Activated T-helper 2 cell treated with anti-CD3 and anti-CD28 coated beads, Interferon-gamma antibody, Interleukin-2, Interleukin-4, amounts not matched to agents 10 μg/mL and 5 μg/mL and 100 μg/mL, durations not matched to agents 14 hours and 24 hours and 36 hours (primary cell): ENCODE results near the gene OR51E2. TPM values are rescaled to one million over a fixed set of nuclear protein-coding genes. Genes with fewer than 3 reads are reported as not detected.
"Not testable (repeated sequence)": the region's sequence is repeated elsewhere in the genome, so short reads cannot be mapped to it uniquely, and the experiment has no call there.

Experiments
- DNase-seq: peaks from one replicate; pipeline ENCODE4 v3.0.0; 2021; ENCODE audit warnings: low spot score
- H3K27ac Mint-ChIP-seq: one replicate; pipeline ENCODE4 v1.8.0; 2021; ENCODE audit warnings: mixed read lengths
- H3K27me3 Mint-ChIP-seq: one replicate; pipeline ENCODE4 v1.8.0; 2021; ENCODE audit warnings: low read depth, mixed read lengths
- H3K36me3 Mint-ChIP-seq: one replicate; pipeline ENCODE4 v1.8.0; 2021; ENCODE audit warnings: low read depth, mixed read lengths
- H3K4me1 Mint-ChIP-seq: one replicate; pipeline ENCODE4 v1.8.0; 2021; ENCODE audit warnings: low read depth, mixed read lengths
- H3K4me3 Mint-ChIP-seq: one replicate; pipeline ENCODE4 v1.8.0; 2021; ENCODE audit warnings: low read depth, mild to moderate bottlenecking, moderate library complexity, mixed read lengths
- H3K9me3 Mint-ChIP-seq: one replicate; pipeline ENCODE4 v1.8.0; 2021; ENCODE audit warnings: mixed read lengths
- intact Hi-C: fragments of 100-400 bp; cut with micrococcal nuclease; formaldehyde crosslinking; loops from one replicate; pipeline ENCODE4 v1.15.1; 2023
- total RNA-seq: library from RNA; stranded (reverse); gene quantifications from 2 replicates; pipeline ENCODE4 v1.2.3, GENCODE V29; 2022

OR51E2 gene, protein sequence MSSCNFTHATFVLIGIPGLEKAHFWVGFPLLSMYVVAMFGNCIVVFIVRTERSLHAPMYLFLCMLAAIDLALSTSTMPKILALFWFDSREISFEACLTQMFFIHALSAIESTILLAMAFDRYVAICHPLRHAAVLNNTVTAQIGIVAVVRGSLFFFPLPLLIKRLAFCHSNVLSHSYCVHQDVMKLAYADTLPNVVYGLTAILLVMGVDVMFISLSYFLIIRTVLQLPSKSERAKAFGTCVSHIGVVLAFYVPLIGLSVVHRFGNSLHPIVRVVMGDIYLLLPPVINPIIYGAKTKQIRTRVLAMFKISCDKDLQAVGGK
- total RNA-seq, result not detected in 2 replicates

DNA sequence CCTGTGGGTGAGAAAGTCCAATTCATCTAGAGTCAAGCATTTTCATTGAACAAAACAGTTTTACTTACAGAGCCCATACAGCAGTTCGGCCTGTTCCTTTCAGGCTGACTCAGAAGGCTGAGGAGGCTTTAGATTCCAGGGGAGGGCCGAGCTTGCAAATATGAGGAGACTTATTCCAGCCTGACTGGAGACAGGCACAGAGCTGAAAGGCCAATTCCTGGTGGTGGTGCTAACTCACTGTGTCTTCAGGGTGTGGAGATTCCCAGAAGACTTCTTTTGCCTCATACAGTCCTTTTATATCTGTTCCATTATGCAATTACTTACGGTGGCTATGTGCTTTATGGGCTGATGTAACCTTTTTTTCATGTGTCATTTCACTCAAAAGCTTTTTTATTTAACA is at the start of gene OR51E2:
TSS of gene OR51E2 (minus strand) at position 269 of the 400 bp plus-strand sequence. CDS start 15,142 bp downstream, outside the sequence.
- Mint-ChIP-seq H3K27ac (no peak within 1 kb of the TSS), H3K4me1 (peaks cover 10% of the 10 kb centered on the region), H3K9me3 (no peaks in the 10 kb centered on the region), H3K27me3 (peaks cover 4% of the 10 kb centered on the region), H3K4me3 (no peak within 1 kb of the TSS), H3K36me3 (no peaks in the 10 kb centered on the region)
- DNase-seq, result no peak
- intact Hi-C loops, result no loop called here

DNA sequence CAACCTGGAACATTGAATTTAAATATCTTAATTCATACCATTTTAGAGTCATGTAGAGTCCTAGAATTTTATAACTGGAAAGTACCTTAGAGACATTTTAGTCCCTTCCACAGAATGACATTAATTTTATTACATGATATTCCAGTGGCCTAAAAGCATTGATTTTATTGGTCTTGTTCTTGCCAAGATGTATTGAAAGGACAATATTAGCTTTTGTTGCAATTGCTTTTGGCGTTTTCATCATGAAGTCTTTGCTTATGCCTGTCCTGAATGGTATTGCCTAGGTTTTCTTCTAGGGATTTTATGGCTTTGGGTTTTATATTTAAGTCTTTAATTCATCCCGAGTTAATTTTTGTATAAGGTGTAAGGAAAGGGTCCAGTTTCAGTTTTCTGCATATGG is 43.1 kb upstream of the OR51E2 start:
- H3K9me3 Mint-ChIP-seq, result no peaks in the 10 kb centered on the region

DNA sequence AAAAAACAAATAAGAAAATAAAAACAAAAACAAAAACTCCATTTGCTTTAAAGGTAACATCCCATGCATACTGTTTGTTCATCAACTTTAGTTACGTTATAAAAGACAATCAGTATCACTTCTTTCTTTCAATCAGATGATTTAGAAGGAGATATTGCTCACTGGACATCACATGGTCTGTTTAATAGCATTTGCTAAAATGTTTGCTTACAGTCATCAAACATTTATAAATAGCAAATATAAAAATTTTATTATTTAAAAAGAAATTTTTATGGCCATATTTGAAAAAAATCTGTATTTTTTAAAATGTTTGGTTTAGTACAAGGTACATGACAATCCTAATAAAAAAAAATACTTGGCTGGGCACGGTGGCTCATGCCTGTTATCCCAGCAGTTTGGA is 29.5 kb upstream of the OR51E2 start:
- H3K4me1 Mint-ChIP-seq, result no peaks in the 10 kb centered on the region
- DNase-seq, result no peak
- no peaks in the 10 kb centered on the region for H3K27me3 Mint-ChIP-seq
- H3K36me3 Mint-ChIP-seq, result no peaks in the 10 kb centered on the region
- H3K4me3 Mint-ChIP-seq, result no peak overlapping the region
- no peak overlapping the region for H3K27ac Mint-ChIP-seq
- no peaks in the 10 kb centered on the region for H3K9me3 Mint-ChIP-seq
- intact Hi-C loops, result no loop called here

More for the DNA sequence above, 43.1 kb upstream of the OR51E2 start:
- Mint-ChIP-seq H3K27ac (no peak overlapping the region), H3K36me3 (no peaks in the 10 kb centered on the region), H3K4me1 (no peaks in the 10 kb centered on the region), H3K27me3 (no peaks in the 10 kb centered on the region), H3K4me3 (no peak overlapping the region)
- intact Hi-C loops, result no loop called here
- no peak for DNase-seq

DNA sequence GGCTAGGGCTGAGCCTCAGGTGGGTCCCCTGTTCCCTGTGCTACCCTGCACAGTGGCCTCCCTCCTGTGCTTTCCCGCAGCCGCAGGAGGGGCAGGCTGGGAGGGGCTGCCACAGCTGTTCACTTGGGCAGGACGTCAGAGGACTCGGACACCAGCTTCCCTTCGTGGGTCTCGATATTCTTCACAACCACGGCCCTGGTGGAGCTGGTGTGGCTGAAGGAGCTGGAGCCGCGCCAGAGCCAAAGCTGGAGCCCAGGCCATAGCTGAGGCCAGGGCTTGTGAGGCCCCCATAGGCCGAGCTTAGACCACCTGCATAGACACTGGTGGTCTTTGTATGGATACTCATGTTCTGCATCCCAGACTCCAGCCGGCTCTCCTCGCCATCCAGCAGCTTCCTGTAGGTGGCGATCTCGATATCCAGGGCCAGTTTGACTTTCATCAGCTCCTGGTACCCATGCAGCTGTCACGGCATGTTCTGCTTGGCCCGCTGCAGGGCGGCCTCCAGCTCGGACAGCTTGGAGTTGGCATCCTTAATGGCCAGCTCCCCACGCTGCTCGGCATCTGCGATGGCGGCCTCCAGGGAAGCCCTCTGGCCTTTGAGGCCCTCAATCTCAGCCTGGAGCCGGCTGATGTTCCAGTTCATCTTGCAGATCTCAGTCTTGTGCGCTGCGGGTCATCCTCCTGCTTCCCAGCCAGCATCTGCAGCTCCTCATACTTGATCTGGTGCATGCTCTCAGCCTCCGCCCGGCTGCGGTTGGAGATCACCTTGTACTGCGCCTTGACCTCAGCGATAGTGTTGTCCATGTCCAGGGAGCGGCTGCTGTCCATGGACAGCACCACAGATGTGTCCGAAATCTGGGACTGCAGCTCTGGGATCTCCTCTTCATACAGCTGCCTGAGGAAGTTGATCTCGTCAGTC is 25.2 kb upstream of the OR51E2 start:
- intact Hi-C loops, H3K27ac Mint-ChIP-seq: not testable (repeated sequence)

DNA sequence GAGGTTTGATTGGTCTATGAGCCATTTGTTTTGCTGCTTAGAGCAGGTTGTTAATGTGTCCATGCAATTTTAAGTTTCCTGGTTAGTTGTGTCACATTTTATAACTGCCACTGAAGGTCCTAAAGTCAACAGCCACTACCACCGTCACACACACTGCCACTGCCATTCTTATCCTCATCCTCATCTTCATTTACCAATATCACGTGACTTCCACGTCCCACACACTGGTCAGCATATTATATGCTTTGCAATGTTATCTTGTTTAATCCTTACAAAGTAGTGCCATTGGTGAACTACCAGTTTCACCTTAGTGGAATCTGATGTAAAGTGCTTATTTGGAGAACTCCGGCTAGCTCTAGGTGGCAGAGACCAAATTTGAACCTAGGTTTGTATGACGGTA is 16.6 kb upstream of the OR51E2 start:
- no peaks in the 10 kb centered on the region for H3K4me1 Mint-ChIP-seq
- intact Hi-C loops, result no loop called here
- no peak for DNase-seq

More for the DNA sequence above, 25.2 kb upstream of the OR51E2 start:
- H3K9me3 Mint-ChIP-seq, H3K4me3 Mint-ChIP-seq, H3K27me3 Mint-ChIP-seq, H3K4me1 Mint-ChIP-seq, DNase-seq, H3K36me3 Mint-ChIP-seq: not testable (repeated sequence)

DNA sequence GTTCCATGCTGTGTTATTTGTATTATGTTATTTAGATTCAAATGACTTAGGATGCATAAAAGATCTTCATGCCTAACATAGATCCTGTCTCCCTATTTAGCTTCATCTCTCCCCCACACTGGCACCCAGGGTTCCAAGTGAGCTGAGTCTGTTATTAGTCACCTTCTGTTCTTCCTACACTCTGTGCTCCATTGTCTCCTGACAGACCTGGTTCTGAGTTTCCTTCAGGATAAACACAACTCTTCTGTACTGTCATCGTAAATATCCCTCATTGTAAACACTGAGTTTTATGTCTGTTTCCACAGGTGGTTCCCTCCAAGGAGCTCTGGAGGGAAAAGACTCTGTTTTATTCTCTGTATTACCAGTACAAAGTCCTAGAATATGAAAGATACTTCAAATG is 15.6 kb upstream of the OR51E2 start:
- intact Hi-C loops, result no loop called here
- H3K27ac Mint-ChIP-seq, result no peak overlapping the region
- no peak for DNase-seq
- H3K27me3 Mint-ChIP-seq, result peaks cover 4% of the 10 kb centered on the region
- no peaks in the 10 kb centered on the region for H3K36me3 Mint-ChIP-seq
- H3K9me3 Mint-ChIP-seq, result no peaks in the 10 kb centered on the region
- no peaks in the 10 kb centered on the region for H3K4me1 Mint-ChIP-seq
- H3K4me3 Mint-ChIP-seq, result no peak overlapping the region

More for the DNA sequence above, 16.6 kb upstream of the OR51E2 start:
- peaks cover 3% of the 10 kb centered on the region for H3K27me3 Mint-ChIP-seq
- H3K9me3 Mint-ChIP-seq, result no peaks in the 10 kb centered on the region
- no peak overlapping the region for H3K27ac Mint-ChIP-seq
- H3K36me3 Mint-ChIP-seq, result no peaks in the 10 kb centered on the region
- no peak overlapping the region for H3K4me3 Mint-ChIP-seq

DNA sequence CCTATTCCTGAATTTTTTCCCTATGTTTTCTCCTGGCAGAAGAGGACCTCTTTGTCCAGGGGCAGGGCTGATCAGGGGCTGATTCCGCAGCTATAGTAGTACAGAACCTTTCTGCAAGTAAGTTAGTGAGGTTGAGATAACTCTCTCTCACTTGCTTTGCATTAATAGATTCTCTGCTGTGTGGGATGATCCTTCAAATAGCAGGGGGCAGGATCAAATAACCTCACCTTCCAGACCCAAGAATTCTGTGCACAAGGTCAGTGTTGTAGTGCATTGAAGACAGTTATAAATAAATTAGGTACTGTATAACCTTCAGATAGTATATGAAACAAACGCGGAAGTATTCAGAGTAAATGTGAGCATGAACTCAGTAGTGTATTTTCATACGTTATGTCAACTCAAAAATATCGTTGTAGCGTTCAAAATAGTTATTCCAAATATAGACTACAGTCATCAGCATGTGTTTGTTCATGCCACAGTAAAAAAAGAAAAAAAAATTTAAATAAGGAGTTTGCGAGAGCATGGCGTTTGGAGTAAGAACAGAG is 7.2 kb upstream of the OR51E2 start:
- intact Hi-C loops, result no loop called here
- no peak overlapping the region for H3K27ac Mint-ChIP-seq
- H3K4me3 Mint-ChIP-seq, result no peak overlapping the region
- H3K9me3 Mint-ChIP-seq, result no peaks in the 10 kb centered on the region
- H3K27me3 Mint-ChIP-seq, result peaks cover 10% of the 10 kb centered on the region
- peaks cover 3% of the 10 kb centered on the region for H3K4me1 Mint-ChIP-seq
- no peak for DNase-seq
- no peaks in the 10 kb centered on the region for H3K36me3 Mint-ChIP-seq

DNA sequence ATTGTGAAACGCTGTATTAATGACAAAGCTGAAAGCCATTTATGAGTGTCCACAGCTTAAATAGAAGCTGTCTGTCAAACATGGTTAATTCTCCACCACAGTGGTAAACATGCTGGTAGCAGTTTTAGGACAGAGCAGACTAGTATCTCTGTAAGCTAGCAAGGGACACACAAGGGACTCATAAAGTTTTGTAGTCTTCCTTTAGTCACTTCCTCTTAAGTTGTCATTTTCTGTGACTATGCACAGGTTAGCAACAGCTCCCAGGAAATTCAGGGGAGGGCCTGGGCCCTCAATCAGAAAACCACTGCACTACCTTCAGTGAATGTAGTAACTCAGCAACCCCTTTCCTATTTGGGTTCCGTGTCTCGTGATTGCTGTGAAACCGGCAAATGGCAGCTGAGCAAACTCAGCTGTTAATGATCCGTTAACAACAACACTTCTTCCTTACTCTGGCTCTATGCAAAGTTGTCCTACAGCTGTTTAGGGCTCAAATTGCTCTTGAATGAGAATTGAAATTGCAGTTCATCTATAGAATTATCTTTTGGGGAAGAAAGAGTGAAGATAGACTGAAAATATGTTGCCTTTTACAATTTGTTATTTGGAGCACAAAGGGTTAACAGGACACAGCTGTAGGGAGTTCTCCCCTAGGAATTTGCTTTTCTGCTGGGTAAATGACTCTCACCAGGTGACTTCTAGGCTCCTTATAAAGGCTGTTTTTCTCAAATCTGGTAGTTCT is 6.6 kb upstream of the OR51E2 start, which contains the start of gene MMP26:
TSS of gene MMP26 (plus strand) at position 731 of the 736 bp plus-strand sequence.
- Mint-ChIP-seq H3K4me3 (no peak within 1 kb of the TSS), H3K36me3 (no peaks in the 10 kb centered on the region), H3K4me1 (peaks cover 9% of the 10 kb centered on the region), H3K9me3 (no peaks in the 10 kb centered on the region), H3K27ac (no peak within 1 kb of the TSS), H3K27me3 (peaks cover 10% of the 10 kb centered on the region)
- intact Hi-C loops, result no loop called here
- DNase-seq, result no peak

DNA sequence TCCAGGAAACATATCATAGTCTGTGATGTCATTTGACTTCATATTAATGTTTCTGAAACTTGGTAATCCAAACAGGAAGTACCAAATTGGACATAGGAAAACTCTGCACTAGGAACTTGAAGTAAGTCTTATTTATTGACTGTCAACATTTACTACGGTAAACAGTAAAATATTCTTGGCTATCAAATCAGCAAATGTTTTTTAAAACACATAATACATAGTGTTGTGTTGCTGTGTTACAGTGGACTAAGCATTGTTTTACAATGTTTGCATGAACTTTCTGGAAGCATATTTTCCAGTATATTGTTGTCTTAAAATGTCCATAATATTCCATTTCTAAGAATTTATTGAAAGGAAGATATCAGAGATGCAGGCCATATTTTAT is 2.8 kb upstream of the OR51E2 start:
- DNase-seq, result no peak
- H3K4me3 Mint-ChIP-seq, result no peak overlapping the region
- intact Hi-C loops, result no loop called here
- H3K27ac Mint-ChIP-seq, result no peak overlapping the region
- H3K4me1 Mint-ChIP-seq, result peaks cover 10% of the 10 kb centered on the region
- H3K27me3 Mint-ChIP-seq, result peaks cover 4% of the 10 kb centered on the region
- H3K9me3 Mint-ChIP-seq, result no peaks in the 10 kb centered on the region
- no peaks in the 10 kb centered on the region for H3K36me3 Mint-ChIP-seq

DNA sequence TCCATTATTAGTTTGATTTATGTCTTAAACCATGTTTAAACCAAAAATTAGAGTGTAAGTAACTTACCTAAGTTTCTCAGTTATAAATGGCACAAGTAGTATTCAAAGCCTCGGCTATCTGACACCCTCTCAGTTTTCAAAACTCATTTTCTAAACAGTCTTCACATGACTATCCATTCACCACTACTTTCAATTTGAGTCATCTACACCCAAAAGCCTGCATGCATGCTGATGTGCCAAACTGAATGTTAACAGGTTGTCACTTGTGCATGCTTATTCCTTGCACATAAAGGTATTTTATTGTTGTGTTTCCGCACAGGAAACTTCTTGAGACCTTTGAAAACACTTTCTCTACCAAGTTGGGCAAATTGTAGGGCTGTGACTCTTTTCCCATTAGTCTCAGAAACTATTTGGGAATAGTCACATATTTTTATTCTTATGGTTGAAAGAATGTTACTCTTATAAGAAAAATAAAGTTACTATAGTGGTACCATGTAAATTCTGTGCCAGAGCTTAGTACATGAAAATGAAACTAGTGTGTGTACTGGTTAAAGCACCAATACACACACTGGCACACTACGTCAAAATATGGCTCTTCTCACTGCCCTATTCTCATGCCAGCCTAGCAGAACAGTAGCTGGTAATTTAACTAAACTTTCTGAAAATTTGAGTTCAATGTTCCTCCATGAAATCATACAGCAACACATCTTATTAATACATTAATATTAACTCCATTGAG is 2.2 kb upstream of the OR51E2 start:
- H3K36me3 Mint-ChIP-seq, result no peaks in the 10 kb centered on the region
- peaks cover 10% of the 10 kb centered on the region for H3K4me1 Mint-ChIP-seq
- H3K27ac Mint-ChIP-seq, result no peak overlapping the region
- no peak overlapping the region for H3K4me3 Mint-ChIP-seq
- H3K9me3 Mint-ChIP-seq, result no peaks in the 10 kb centered on the region
- intact Hi-C loops, result no loop called here
- DNase-seq, result no peak
- peaks cover 4% of the 10 kb centered on the region for H3K27me3 Mint-ChIP-seq

DNA sequence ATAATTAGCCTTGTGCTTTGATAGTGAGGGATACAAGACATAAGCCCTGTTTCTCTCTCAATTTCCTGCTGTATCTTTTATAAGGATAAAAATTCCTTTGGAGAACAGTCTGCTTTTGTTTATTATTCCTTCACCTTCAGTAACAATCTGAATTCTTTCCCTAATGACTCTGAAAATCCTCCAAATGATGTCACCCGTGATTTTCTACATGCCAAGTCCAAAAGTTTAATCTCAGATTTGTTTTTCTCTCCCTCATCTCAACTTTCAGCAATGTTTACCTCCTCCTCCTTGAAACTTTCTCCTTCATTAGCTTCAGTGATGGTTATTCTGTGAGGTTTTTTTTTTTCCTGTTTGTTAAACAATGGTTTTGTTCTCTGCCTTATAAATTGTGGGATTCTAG is 2.2 kb downstream of the OR51E2 start:
- Mint-ChIP-seq H3K27me3 (peaks cover 10% of the 10 kb centered on the region), H3K4me3 (no peak overlapping the region), H3K4me1 (peaks cover 10% of the 10 kb centered on the region), H3K27ac (no peak overlapping the region), H3K36me3 (no peaks in the 10 kb centered on the region), H3K9me3 (no peaks in the 10 kb centered on the region)
- DNase-seq, result no peak
- intact Hi-C loops, result no loop called here
